Measurements from ENCODE around the gene TUSC7.

The TUSC7 gene

DNA sequence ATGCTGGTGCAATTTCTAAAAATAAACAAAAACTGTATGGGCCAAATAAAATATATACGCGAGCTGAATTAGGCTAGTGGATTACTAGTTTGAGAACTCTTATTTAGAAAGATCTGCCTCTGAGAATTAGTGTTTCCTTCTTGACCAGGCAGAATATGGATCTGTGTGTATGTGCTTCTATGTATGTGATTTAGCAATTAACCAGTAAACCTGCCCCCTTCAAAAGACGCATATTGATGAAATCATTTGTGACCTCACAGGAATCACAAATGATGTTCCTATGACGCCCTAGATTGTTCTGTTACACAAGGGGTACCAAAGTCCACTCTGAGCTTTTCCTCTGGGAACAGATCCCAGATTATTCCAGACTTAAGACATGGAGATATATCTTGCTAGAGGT lies at the start of gene TUSC7:
Gene TUSC7 (plus strand): TSS at position 301 of the 400 bp plus-strand sequence.
- H3K36me3 Mint-ChIP-seq = no peaks in the 10 kb centered on the region
- H3K9me3 Mint-ChIP-seq = peaks cover 6% of the 10 kb centered on the region
- no peaks in the 10 kb centered on the region for H3K4me1 Mint-ChIP-seq
- no peak within 1 kb of the TSS for H3K4me3 Mint-ChIP-seq
- H3K27me3 Mint-ChIP-seq = no peaks in the 10 kb centered on the region
- no peak within 1 kb of the TSS for H3K27ac Mint-ChIP-seq

DNA sequence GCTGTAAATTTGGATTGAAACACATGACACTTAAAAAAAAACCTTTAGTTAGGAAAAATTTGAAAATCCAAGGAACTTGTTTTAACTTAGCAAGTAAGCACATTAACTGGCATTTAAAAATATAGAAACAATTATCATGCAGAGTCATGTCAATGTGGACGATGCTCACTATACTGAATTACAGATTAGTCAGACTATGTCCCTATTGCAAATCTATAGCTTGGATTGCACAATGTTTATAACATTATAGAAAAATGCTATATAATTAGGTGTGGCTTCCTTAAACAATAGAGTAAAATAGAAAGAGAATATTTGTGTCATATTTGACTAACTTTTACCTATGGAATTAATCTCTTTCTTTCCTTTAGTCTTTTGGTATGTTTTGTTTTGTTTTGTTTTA lies 48.4 kb upstream of the TUSC7 start:
- no peaks in the 10 kb centered on the region for H3K36me3 Mint-ChIP-seq
- peaks cover 6% of the 10 kb centered on the region for H3K9me3 Mint-ChIP-seq
- no peak overlapping the region for H3K27ac Mint-ChIP-seq
- no peak overlapping the region for H3K4me3 Mint-ChIP-seq
- no peaks in the 10 kb centered on the region for H3K4me1 Mint-ChIP-seq
- H3K27me3 Mint-ChIP-seq = no peaks in the 10 kb centered on the region

DNA sequence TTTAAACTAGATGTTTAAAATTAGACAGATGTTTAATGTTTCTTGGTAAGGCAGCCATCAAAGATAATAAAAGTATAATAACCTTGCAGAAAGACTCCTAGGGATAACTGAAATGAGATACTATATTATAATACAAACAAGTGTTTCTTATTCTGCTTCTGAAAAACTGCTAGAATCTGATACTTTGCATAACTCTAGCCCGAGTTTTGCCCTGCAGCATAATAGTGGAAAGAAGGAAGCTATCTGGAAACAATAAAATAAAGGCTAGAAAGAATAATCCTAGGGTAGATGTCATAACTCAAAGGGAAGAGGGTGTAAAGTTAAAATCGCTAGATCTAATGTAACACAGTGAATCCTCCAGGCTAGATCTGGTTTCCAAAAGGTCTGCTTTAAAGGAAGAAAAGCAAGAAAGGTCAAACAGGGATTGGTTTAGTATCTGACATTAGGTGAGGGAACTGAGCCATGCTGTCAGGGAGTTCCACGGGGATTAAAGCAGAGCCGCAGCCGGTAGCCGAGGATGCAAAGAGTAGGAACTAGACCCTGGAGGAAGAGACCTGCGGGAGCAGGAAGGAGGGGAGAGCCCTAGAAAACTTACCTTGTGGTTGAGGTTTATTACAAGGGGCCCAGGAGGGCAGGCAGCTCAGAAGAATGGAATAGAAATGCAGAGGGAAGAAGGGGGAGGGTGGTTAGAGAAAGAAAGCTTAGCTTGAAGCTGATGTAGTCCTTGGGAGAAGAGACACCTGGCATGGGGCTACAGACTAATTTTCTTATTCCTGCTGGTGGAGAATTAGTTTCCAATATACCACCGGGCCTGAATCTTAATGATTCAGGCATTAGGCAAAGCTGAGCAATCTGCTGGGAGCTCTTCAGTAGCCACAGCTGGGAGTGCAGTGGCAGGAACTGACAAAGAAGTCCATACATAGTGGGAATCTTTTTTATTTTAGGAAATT lies 46.1 kb upstream of the TUSC7 start:
- Mint-ChIP-seq H3K27ac (no peak overlapping the region), H3K9me3 (peaks cover 6% of the 10 kb centered on the region), H3K4me3 (no peak overlapping the region), H3K4me1 (no peaks in the 10 kb centered on the region), H3K36me3 (no peaks in the 10 kb centered on the region), H3K27me3 (no peaks in the 10 kb centered on the region)

DNA sequence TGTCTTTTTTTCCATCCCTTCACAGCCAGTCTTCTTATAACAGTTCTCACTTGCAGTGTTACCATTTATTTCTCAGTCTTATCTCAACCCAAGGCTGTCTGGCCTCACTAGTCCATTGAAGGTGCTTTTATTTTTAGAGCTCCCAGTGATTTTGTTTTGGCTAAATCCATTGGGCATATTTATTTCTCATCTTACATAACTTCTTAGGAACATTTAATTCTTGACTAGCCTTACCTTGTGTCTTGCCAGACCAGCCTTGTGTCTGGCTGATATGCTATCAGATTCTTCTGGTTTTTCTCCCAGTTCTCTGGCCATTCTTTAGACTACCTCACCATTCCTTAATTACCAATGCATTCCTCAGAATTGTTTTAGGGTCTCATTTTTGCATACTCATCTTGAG lies 42.3 kb upstream of the TUSC7 start:
- Mint-ChIP-seq H3K9me3 (peaks cover 5% of the 10 kb centered on the region), H3K27me3 (no peaks in the 10 kb centered on the region), H3K27ac (no peak overlapping the region), H3K36me3 (no peaks in the 10 kb centered on the region), H3K4me3 (no peak overlapping the region), H3K4me1 (no peaks in the 10 kb centered on the region)

DNA sequence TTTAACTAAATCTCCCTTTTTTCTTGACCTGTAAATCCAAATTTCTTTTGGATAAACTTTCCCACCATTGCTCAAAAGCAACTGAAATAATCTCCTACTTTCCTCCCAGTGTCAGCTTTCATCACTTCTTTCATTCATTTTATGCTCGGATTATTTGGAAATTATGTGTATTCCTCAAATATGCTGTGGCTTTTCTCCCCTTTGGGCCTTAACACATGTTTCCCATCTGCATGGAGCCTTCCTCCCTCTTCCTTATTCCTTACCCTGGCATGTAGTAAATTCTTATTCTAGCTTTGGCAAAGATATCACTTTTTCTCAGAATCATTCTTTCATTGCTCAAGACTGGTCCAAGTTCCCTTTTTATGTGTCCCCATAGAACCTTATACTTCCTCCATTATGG lies 41.8 kb upstream of the TUSC7 start:
- Mint-ChIP-seq H3K4me3 (no peak overlapping the region), H3K9me3 (peaks cover 5% of the 10 kb centered on the region), H3K27ac (no peak overlapping the region), H3K27me3 (no peaks in the 10 kb centered on the region), H3K36me3 (no peaks in the 10 kb centered on the region), H3K4me1 (no peaks in the 10 kb centered on the region)

DNA sequence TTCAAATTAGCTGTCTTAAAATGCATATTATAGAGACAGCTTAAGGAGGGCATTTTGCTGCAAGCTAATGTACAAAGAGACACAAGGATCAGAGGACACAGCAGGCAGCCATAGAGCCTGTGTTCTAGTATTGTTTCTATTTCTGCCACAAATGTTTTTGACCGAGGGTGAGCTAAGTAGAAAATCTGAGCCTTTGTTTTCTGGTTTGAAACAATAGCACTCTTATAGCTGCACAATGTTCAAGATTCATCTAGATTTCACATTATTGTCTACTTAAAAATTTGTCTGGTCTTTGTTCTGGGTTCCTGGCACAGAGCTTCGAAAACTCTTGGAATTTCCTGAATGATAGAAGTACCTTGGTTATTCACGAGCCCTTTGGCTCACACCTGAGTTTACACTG lies 40.0 kb upstream of the TUSC7 start:
- peaks cover 5% of the 10 kb centered on the region for H3K9me3 Mint-ChIP-seq

DNA sequence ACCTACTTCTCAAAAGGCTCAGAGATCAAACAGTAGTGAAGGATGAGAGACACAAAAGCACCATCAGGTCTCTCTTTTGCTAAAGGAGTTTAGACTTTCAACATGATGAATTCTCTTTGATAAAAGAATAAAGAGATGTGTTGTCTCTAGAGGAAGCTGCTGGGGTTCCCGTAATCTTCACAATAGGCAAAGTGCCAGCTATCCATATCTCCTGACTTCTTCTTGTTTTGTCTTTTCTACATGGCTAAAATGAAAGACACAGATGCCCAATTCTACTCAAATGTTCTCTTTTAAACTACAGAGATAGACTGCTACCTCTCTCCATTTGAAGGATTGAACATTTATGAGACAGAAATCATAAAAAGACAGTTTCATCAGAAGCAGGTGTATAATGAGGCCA lies 38.4 kb upstream of the TUSC7 start:
- Mint-ChIP-seq H3K36me3 (no peaks in the 10 kb centered on the region), H3K4me3 (no peak overlapping the region), H3K27ac (no peak overlapping the region), H3K4me1 (no peaks in the 10 kb centered on the region), H3K27me3 (no peaks in the 10 kb centered on the region), H3K9me3 (peaks cover 5% of the 10 kb centered on the region)

More for the DNA sequence above, 40.0 kb upstream of the TUSC7 start:
- Mint-ChIP-seq H3K4me1 (no peaks in the 10 kb centered on the region), H3K4me3 (no peak overlapping the region), H3K27ac (no peak overlapping the region), H3K27me3 (no peaks in the 10 kb centered on the region), H3K36me3 (no peaks in the 10 kb centered on the region)

DNA sequence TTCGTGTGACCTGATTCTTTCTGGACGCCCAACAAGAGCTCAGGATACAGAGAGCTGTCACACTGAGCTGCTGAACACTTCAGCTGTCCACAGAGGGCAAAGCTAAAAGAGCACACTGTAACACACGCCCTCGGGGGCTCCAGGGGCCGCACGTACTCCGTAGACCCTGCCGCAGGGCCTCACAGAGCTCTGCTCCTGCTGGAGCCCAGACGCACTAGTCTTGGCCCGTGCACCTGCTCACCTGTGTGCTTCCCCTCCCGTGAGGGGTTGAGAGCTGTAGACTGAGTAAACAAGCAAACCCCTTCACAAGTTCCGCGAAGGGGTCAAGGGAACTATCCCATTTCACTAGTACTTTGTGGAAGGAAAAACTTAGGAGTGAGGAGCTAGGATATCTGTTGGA lies 30.7 kb upstream of the TUSC7 start:
- no peaks in the 10 kb centered on the region for H3K36me3 Mint-ChIP-seq
- H3K4me1 Mint-ChIP-seq = no peaks in the 10 kb centered on the region
- no peak overlapping the region for H3K4me3 Mint-ChIP-seq
- peaks cover 5% of the 10 kb centered on the region for H3K9me3 Mint-ChIP-seq
- H3K27me3 Mint-ChIP-seq = no peaks in the 10 kb centered on the region
- H3K27ac Mint-ChIP-seq = no peak overlapping the region

DNA sequence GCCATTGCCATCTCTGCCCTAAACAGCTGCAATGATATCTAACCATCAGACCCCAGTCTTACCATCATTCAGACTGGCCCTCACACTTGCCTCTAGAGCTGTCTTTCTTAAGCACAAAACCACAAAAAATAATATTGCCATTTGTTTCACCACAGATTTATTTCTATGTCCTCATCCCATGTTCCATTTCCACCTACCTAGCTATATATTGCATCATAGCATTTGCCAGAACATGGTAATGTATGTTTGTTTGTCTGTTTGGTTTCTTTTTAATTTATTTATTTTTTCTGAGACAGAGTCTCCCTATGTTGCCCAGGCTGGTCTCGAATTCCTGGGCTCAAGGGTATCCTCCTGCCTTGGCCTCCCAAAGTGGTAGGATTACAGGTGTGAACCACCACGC lies 18.5 kb upstream of the TUSC7 start:
- Mint-ChIP-seq H3K27ac (no peak overlapping the region), H3K4me1 (no peaks in the 10 kb centered on the region), H3K27me3 (no peaks in the 10 kb centered on the region), H3K4me3 (no peak overlapping the region), H3K9me3 (peaks cover 7% of the 10 kb centered on the region), H3K36me3 (no peaks in the 10 kb centered on the region)

DNA sequence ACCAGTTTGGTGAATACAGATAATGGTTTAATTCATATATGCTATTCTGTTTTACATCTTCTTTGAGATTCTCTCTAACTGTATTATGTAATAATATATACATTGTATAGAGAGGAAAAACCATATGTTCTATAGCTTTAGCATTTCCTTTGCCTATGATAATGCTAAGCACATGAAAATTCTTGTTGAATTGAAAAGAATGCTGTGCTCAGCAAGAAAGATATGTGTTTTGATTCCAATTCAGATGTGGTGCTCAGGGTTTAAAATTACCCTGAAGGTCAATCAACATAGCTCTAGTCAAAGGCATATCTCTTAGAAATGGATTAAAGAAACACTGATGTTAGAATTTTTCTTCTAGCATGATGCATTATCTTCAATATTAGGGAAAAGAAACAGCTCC lies 8.5 kb upstream of the TUSC7 start:
- H3K4me1 Mint-ChIP-seq = no peaks in the 10 kb centered on the region
- H3K4me3 Mint-ChIP-seq = no peak overlapping the region
- peaks cover 6% of the 10 kb centered on the region for H3K9me3 Mint-ChIP-seq
- no peaks in the 10 kb centered on the region for H3K27me3 Mint-ChIP-seq
- H3K27ac Mint-ChIP-seq = no peak overlapping the region
- H3K36me3 Mint-ChIP-seq = no peaks in the 10 kb centered on the region

DNA sequence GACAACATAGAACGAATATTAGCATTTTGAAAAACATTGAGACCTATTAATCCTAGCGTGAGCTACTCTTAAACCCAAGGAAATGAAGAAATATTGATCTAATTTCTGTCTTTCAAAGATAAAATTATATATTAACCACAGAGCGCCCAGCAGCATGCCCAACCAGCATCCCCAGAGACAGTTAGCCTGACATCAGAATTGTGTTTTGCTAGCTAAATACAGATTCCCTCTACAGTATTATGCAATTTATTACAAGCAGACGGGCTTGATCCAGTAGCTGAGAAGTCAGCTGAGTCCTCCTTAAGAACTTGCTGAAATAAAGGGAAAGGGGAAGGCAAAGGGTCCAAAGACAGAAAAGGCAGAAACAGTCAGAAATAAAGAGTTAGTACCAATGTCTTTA lies 7.2 kb upstream of the TUSC7 start:
- no peaks in the 10 kb centered on the region for H3K36me3 Mint-ChIP-seq
- H3K4me3 Mint-ChIP-seq = no peak overlapping the region
- no peaks in the 10 kb centered on the region for H3K4me1 Mint-ChIP-seq
- no peaks in the 10 kb centered on the region for H3K9me3 Mint-ChIP-seq
- no peak overlapping the region for H3K27ac Mint-ChIP-seq
- no peaks in the 10 kb centered on the region for H3K27me3 Mint-ChIP-seq

DNA sequence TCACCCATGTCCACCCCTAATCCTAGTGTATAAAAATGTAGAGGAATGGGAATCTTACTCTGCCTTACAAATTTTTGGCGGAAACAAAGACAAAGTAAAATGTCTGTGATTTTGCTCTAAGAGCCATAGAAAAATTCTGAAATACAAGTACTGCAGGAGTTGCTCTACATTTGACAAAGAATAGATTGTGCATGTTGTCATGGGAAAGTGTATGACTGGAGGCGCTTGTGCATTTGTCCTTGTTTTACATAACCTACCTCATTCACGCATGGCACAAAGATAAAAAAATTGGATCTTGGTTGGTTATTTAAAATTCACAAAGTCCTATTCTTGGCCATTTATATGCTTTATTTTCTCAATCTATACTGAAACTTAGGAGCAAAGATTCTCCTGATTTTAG lies 2.0 kb upstream of the TUSC7 start:
- Mint-ChIP-seq H3K27me3 (no peaks in the 10 kb centered on the region), H3K4me3 (no peak overlapping the region), H3K9me3 (peaks cover 6% of the 10 kb centered on the region), H3K27ac (no peak overlapping the region), H3K4me1 (no peaks in the 10 kb centered on the region), H3K36me3 (no peaks in the 10 kb centered on the region)

DNA sequence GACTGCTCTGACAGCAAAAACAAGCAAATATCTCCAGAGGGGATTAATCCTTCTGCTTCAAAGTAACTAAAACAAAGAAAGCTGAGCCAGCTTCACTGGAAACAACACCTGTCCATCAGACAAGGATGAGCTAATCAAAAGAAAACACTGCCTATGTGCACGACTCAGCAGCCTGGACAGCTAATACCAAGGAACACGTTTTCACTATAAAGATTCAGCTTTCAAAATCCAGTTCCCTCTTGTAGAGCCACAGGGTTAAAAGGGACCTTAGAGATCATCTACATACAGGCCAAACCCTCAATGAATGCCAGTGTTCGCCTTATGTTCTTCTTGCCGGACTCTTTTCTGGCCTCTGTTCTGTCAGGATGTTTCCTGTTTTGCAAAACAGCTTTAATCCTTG lies 6.9 kb downstream of the TUSC7 start:
- H3K9me3 Mint-ChIP-seq = no peaks in the 10 kb centered on the region
- H3K4me1 Mint-ChIP-seq = no peaks in the 10 kb centered on the region
- no peak overlapping the region for H3K4me3 Mint-ChIP-seq
- no peak overlapping the region for H3K27ac Mint-ChIP-seq
- H3K27me3 Mint-ChIP-seq = no peaks in the 10 kb centered on the region
- H3K36me3 Mint-ChIP-seq = no peaks in the 10 kb centered on the region

DNA sequence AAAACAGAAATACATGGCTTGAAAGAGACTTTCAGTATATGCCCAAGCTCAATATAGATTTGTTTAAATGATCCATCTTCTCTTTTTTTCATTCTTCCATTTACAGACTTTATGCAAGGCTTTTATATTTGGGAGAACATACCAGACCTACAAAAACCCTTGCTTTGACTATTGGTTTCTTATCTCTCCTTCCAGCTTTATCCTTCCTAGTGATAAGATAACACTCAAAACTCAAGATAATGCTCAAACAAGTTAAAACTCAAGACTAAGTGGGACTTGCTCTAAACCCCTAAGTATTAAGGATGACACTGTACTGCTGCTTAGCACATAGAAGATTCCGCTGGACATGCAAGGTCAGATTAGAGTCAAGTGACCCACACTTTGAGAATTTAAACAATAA lies 8.0 kb downstream of the TUSC7 start:
- no peaks in the 10 kb centered on the region for H3K27me3 Mint-ChIP-seq
- H3K4me1 Mint-ChIP-seq = no peaks in the 10 kb centered on the region
- H3K9me3 Mint-ChIP-seq = no peaks in the 10 kb centered on the region
- no peak overlapping the region for H3K27ac Mint-ChIP-seq
- no peak overlapping the region for H3K4me3 Mint-ChIP-seq
- no peaks in the 10 kb centered on the region for H3K36me3 Mint-ChIP-seq

DNA sequence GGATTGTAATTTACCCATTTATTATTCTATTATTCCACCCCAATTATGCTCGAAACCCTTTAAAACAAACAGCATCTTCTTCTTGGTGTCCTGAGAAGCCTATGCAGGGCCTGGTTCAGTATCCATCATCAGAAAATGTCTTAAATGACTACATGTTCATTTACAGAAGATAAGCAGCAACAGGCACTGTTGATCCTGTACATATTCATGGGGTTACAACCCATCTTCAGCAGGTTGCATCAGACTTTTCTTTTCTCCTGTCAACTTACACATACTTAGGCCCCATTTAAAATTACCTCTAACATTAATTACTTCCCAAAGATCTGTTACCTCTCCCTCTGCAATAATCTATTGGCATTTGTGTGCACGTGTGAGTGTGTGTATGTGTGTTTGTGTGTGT lies 18.9 kb downstream of the TUSC7 start:
- Mint-ChIP-seq H3K27ac (no peak overlapping the region), H3K27me3 (no peaks in the 10 kb centered on the region), H3K4me1 (no peaks in the 10 kb centered on the region)

DNA sequence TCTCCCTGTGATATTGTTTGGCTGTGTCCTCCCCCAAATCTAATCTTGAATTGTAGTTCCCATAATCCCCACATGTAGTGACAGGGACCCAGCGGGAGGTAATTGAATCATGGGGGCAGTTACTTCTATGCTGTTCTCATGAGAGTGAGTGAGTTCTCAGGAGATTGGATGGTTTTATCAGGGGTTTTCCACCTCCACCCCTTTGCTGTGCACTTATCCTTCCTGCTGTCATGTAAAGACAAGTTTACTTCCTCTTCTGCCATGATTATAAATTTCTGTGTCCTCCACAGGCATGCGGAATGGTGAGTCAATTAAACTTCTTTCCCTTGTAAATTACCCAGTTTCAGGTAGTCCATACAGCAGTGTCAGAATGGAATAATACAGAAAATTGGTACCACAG lies 24.7 kb downstream of the TUSC7 start:
- Mint-ChIP-seq H3K4me3 (no peak overlapping the region), H3K9me3 (peaks cover 3% of the 10 kb centered on the region), H3K36me3 (no peaks in the 10 kb centered on the region), H3K27me3 (no peaks in the 10 kb centered on the region), H3K4me1 (no peaks in the 10 kb centered on the region), H3K27ac (no peak overlapping the region)

More for the DNA sequence above, 18.9 kb downstream of the TUSC7 start:
- Mint-ChIP-seq H3K9me3 (peaks cover 5% of the 10 kb centered on the region), H3K4me3 (no peak overlapping the region), H3K36me3 (no peaks in the 10 kb centered on the region)

DNA sequence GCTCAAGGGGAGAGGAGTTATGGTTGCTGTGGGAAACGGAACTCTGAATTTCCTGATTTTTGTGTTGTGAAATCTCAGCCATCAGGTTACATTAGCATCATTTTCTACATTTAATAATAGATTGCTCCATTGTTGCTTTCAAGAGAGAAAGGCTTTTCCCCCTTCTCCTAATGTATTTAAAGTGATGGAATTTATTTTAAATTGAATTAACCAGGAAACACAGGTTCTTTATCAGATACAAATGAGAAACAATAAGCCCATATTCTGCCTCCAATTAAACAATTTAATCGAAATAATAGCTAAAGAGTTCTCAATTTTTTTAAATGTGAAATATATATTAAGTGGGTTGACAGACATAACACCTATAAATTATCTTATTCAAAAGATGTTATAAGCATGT lies 30.1 kb downstream of the TUSC7 start:
- H3K27ac Mint-ChIP-seq = no peak overlapping the region
- peaks cover 5% of the 10 kb centered on the region for H3K9me3 Mint-ChIP-seq
- H3K4me1 Mint-ChIP-seq = no peaks in the 10 kb centered on the region
- H3K36me3 Mint-ChIP-seq = no peaks in the 10 kb centered on the region
- H3K4me3 Mint-ChIP-seq = no peak overlapping the region
- no peaks in the 10 kb centered on the region for H3K27me3 Mint-ChIP-seq

Measured in activated naive CD4-positive, alpha-beta T cell treated with anti-CD3 and anti-CD28 coated beads, Interleukin-2, amount 50 U/mL, for 24 hours (primary cell).